GM23248 (cell line): ENCODE data around the gene ADAM12.

Experiments used
- EZH2 ChIP-seq: fragments of 200-600 bp; sonication (generic); IDR thresholded peaks from 2 replicates; pipeline ENCODE4 v1.6.1; 2018; ENCODE audit warnings: antibody characterized with exemption, mild to moderate bottlenecking; ENCODE audit not compliant: insufficient read depth, poor library complexity, severe bottlenecking
- EZH2phosphoT487 ChIP-seq: fragments of 200-600 bp; sonication (generic); IDR thresholded peaks from 2 replicates; pipeline ENCODE4 v1.6.1; 2018; ENCODE audit warnings: antibody characterized with exemption, moderate library complexity, mild to moderate bottlenecking, low read depth; ENCODE audit not compliant: insufficient read depth

DNA sequence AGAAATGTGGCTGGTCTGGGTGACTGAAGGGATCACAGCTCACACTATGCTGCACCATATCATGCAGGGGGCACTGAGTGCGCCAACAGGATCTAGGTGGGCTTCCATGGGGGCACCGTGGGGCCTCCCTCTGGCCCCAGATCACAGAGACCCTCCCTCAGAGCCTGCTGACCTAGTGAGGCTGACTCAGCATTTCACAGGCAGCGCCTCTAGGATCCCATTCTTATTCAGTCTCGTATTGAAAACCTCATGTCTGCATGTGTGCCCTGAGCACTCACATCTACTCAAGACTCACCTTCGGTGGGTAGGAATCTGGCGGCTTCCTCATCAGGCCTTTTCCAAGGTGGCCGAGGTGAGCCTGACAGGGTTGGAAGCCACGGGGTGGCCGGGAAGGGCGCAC, 350.3 kb downstream of the ADAM12 start:
- no peak for TF ChIP-seq EZH2
- no peak for TF ChIP-seq EZH2phosphoT487
